KG1 (cell line): ENCODE data around the gene PTPN5.
"Not testable (repeated sequence)": the region's sequence is repeated elsewhere in the genome, so short reads cannot be mapped to it uniquely, and the experiment has no call there.

Experiments used
- DNase-seq: peaks from one replicate; lab custom pipeline; 2025; lab: John Stamatoyannopoulos, UW

PTPN5 gene

DNA sequence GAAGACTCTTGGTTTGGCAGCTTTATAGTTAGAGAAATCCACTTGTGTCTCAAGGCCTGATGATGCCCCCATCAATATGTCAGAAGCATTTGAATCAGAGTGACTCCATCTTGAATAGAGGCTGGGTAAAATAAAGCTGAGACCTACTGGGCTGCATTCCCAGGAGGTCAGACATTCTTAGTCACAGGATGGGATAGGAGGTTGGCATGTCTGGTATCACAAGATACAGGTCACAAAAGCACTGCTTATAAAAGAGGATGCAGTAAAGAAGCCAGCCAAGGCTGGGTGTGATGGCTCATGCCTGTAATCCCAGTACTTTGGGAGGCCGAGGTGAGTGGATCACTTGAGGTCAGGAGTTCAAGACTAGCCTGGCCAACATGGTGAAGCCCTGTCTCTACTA lies 109.6 kb downstream of the PTPN5 start:
- not testable (repeated sequence) for DNase-seq
